GOT3 (cell line): ENCODE data around the gene PLA2G2F.

ENCODE experiments used
- DNase-seq: peaks from one replicate; lab custom pipeline; 2025; ENCODE audit warnings: mixed read lengths; lab: John Stamatoyannopoulos, UW

PLA2G2F gene

DNA sequence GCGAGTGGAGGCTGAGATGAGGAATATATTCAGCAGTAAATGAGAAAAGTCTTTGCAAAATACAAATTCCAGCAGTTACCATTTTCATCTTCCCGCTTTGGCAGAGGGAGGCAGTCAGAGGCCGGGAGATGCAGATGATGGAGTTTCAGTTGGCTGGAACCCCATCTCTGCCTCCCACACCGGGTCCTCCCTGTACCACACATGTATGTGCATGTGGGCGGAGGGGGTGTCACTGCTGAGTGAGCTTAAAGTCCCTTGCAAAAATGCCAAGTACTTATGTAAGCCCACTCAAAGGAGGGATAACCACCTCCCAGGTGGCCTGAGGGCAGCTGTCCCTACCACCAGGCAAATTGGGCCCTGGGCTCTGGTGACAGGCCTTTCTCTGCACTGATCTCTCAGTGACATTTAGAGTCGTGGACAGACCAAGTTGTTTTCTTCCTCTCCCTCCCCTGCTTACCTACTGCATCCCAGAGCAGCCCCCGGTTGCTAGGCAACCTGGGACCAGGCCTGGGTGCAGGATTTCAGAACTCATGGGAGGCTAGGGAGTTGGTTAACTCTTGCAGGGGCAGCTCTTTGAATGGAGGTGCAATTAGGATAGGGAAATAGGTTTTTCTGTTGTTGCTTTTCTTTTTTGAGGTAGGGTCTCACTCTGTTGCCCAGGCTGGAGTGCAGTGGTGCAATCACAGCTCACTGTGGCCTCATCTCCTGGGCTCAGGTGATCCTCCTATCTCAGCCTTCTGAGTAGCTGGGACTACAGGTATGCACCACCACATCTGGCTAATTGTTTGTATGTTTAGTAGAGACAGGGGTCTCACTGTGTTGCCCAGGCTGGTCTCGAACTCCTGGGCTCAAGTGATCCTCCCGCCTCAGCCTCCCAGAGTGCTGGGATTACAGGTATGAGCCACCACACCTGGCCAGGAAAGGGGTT, 29.7 kb downstream of the PLA2G2F start:
- no peak for DNase-seq

DNA sequence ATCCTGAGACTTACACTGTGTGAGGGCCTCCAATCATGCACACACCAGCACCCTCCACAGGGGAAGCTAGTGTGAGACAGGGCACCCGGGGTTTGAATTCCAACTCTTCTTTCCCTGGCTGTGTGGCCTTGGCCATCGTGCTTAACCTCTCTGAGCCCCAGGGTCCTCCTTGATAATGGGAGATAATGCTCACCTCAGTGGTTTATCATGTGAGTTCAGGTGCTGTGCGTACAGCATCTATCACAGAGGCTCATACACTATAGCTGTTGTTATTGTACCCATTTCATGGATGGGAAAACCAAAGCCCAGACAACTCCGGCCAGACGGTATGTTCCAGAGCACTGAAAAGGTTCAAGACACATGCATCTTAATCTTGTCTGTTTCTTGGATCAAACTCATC, 30.8 kb downstream of the PLA2G2F start:
- DNase-seq, result no peak

DNA sequence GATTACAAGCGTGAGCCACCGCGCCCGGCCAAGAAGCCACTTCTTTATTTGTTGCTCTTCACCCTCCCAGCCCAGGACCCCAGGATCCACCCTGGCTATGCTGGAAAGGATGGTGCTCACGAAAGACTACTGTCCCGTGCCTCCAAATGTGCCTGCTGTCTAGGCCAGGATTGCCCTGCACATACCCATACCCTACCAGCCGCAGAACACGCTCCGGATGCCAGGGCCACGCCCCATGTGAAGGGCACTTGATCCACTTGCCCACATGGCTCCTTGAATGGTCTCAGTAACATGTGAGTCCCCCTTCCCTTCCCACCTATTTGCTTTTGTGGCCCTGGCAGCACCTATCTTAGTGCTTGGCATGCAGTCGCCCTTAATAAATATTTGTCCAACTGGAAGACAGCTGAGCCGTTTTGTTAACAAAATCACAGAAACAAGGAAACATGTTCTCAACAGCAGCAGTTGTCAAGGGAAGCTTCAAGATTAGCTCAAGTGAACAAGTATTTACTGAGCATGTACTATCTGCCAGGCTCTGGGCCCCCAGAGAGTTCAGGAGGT, 33.0 kb downstream of the PLA2G2F start:
- DNase-seq, result no peak

DNA sequence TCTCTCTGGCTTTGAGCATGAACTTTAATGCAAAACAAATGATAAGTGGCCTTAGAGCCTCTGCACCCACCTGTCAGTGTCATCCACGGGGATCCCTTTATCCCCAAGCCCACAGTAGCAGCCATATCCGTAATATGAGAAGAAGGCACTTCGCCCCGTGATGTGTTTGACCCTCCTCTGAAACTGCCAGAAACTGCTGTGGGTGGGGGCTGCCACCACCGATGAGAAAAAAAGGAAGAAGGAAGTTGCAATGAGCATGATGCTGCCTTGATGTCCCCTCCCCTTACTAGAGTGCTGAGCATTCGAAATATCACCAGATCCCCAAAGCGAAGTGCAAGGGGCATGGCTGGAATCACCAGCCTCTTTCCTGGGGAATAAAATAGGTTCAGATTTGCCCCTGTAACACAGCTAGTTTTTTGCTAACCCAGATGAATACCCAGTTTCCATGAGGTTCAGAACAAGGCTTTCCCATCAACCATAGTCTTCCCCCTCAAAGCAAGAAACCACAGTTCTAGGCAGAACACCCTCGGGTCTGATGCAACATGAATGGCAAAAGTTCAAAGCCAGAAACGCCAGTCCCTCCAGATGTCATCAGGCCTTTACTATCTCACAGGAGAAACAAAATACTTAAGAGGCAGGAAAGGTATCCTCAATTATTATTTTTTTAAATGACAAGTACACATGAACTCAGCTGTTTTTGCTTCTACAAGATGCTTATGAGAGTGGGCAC, 36.0 kb downstream of the PLA2G2F start:
- DNase-seq, result no peak

DNA sequence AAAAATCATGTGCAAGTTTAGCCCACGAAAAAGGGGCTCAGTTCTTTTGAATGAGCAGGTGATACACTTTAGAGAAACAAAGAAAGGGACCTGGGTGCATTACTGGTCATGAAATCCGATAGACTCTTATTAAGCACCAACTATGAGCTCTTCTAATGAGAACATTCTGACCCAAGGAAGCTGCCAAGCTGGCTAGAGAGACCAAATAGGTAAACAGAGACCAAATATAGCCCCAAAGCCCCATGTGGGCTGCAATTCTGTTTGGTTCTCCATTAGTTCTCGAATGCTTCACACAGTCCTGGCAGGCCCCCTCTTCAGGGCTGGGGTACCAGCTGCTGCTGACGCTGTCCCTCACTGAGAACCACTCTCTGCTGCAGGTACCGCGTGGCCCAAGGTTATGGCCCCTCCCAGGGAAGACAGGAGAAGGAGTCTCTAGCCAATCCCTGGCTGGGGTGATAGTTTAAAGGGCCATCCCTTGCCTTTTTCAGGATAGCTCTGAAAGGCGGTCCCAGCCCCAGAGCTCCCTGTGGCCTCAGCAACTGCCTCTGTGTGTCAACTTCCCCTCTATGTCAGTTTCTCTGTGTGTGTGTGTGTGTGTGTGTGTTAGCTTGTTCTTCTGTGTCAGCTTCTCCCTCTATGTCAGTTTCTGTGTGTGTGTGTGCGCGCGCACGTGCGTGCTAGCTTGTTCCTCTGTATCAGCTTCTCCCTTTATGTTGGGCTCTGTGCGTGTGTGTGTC, 39.7 kb downstream of the PLA2G2F start:
- no peak for DNase-seq

DNA sequence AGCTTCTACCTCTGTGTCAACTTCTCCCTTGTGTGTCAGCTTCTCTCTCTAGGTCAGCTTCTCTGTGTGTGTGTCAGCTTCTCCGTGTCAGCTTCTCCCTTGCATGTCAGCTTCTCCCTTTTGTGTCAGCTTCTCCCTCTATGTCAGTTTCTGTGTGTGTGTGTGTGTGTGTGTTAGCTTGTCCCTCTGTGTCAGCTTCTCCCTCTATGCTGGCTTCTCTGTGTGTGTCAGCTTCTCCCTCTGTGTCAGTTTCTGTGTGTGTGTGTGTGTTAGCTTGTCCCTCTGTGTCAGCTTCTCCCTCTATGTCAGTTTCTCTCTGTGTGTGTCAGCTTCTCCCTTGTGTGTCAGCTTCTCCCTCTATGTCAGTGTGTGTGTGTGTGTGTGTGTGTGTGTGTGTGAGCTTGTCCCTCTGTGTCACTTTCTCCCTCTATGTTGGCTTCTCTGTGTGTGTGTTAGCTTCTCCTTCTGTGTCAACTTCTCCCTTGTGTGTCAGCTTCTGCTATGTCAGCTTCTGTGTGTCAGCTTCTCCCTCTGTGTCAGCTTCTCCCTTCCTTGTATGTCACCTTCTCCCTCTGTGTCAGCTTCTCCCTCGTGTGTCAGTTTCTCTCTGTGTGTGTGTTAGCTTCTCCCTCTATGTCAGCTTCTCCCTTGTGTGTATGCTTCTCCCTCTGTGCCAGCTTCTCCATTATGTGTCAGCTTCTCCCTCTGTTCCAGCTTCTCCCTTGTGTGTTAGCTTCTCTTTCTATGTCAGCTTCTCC, 40.4 kb downstream of the PLA2G2F start:
- DNase-seq, result no peak

DNA sequence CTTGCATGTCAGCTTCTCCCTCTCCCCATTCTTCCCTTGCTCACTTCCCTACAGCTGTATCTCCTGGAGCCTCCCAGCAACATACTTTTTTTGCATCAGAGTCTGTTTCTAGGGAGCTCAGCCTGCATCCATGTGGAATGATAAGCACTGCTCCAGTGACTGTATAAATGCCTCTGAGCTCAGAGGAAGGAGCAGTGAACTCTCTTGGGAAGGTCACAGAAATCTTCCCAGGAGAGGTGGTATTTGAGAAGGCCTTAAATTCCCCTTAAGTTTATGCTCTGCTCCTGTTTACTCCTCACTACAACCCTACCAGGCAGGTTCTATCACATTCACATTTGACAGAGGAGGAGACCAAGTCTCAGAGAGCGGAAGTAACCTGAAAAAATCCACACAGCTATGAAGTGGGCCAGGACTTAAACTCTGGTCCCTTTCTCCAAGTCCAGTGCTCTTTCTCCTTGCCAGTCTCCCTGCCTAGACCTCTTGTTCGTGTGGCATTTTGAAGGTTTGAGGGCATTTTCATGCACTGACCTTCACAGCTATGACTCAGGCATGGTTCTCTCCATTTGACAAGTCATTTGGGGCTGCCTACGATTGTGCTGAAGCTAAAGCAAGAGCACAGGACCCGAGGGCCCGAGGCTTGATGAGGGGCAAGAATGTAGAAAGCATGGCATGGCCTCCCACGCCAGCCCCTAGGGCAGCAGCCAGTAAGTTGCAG, 41.2 kb downstream of the PLA2G2F start:
- DNase-seq, result no peak

DNA sequence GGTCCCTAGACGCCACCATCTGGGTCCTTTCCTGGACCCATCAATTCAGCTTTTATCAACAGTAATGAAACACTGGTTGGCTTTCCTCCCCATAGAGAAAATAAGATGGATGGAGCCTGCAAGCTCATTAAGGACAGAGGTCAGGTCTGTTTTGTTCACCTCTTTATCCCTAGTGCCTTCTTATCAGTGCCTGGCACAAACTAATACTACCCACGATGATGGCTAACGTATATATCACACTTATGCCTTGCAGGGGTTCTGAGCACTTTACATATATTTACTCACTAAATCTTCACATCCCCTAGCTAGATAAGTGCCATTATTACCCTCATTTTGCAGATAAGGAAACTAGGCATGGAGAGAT, 41.7 kb downstream of the PLA2G2F start:
- no peak for DNase-seq

DNA sequence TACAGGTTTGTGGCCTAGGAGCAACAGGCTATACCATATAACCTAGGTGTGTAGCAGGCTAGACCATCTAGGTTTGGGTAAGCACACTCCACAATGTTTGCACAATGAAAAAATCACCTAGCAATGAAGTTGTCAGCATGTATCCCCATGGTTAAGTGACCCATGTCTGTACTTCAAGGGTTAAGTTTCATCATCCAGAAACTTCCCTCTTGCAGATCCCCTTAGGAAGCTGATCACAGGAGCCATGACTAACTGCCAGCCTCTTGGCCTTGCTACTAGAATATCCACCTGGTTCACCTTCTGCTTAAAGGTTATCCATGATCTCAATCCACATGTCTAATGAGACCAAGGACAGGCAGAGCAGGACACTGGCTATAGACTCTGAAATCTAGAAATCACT, 43.3 kb downstream of the PLA2G2F start:
- no peak for DNase-seq

DNA sequence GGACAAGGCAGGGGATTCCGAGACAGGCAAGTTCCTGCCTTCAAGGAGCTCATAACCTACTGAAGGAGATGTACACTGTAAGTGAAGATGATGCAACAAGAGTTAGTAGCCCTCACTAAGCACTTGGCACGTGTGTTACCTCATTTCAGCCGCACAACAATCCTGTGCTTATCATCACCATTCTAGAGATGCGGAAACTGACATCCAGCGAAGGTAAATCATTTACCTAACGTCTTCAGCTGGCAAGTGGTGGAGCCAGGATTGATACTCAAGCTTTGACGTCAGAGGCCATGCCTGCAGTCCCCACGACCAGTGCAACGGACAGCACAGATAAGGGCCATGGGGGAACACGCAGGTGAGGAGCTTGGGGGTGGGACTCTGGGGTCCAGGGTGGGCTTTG, 43.9 kb downstream of the PLA2G2F start:
- no peak for DNase-seq

DNA sequence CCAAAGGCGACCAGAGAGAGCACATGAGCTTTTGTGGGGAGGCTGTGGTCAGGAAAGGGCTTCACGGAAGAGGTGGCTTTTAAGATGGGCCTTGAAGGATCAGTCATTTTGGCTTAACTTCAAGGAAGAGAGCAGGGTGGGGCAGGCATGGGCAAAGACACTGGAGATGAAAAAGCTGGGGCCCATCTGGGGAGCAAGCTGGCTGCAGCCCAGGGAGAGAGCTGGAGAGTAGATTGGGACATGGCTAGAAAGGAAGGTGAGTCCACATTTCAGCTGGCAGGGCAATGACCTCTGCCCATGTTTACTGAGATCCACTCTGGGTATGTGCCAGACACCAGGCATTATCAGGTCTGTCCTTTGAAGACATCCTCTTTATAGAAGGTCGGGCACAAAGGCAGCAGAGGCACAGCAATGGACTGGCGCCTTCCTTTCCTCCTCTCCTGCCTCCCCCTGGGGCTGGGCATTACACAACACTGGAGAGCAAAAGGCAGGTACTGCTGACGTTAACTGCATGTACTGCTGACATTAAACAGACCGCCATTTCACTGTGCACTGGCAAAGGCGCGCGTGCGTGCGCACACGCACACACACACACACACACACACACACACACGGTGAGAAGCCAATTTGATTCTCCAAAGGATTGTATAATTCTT, 44.6 kb downstream of the PLA2G2F start:
- no peak for DNase-seq

DNA sequence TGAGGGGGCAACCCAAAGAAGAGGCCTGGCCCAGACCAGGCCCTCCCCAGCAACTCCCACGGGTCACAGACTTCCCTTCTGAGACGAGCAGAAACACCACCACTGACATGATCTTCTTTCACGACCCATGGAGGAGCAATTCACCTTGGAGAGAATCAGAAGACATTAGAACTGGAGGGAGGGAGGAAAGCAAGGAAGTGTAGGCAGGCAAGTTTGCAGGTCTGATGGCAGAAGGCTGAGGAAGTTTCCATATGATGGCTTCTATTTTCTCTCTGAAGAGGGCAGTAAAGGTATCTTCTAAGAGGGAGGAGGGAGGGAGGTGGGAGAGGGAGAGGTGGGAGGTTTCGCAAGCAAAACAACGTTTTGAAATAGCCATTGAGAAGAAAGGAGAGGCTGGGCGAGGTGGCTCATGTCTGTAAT, 45.4 kb downstream of the PLA2G2F start:
- DNase-seq, result no peak

DNA sequence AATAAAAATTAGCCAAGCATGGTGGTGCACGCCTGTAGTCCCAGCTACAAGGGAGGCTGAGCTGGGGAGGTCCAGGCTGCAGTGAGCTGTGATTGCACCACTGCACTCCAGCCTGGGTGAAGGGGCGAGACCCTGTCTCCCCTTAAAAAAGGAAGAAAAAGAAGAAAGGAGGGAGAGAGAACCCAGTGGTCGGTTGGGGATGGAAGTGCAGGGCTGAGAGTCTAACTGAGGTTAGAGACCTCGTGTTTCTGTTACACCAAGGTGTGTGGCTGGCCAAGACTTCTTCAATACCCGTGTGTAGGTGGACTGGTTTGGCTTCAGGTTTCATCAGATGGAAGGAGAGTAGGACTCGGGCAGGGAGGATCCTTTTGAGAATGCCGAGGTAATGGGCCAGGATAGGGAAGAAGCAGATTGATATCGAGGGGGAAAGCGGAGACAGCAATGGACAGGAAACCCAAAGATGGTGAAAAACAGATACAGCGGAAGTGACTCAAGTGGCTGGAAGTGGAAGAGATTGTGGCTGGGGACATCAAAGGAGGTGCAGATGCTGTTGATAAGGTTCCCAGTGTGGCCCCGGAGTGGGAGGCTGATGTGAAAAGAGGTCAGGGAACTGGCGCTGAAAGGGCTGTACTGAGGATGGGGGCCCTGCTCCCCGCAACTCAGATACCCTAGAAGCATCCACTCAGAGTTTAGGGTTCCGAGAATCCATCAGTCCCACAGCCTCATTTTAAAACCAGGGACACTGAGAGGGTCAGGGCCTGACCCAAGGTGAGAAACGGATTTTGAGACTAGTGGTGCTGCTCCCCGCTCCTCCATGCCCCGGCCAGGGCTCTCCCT, 46.1 kb downstream of the PLA2G2F start:
- no peak for DNase-seq

DNA sequence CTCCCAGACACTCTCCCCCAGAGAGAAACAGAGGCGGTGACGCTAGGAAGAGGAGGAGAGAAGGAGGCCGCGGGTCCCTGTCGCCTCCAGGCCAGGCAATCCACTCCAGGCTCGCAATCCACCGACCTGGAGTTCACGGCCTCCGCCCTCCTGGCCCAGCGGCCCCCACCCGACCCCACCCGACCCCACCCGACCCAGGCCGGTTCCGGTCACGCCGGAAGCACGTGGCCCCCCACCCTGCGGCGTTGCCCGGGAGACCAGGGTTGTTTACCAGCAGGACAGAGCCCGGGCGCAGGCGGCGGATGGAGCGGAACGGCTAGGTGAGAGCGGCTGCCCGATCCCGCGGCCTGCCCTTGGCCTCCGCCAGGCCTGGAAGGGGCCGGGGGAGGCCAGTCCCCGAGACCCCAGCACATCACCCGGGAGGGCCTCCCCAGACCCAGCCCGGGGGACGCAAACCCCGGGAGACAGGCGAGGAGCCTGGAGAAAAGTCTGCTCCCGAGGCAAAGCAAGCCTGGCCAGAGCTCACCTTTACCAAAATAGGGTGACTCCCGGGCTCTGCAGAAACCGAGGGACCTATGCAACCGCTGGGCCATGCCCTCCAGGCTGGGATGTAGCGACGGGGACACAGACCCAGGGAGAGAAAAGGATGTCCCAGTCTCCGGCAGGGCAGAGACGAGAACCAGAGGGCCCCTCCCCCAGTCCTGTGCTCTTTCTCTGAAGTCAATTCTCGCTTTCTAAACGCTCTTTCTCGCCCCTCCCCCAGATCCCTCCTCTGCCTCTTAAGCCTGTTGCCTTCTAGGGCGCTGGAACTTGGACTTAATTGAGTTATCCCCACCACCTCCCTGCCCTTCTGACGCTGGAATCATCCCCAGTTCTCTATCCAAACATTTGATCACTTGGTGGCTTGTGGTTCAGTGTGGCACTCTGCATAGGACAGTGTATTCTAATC, 47.0 kb downstream of the PLA2G2F start, which contains the start of the genes PLA2G2C and UBXN10:
Gene PLA2G2C, minus strand, starts transcription at position 685 of the 949 bp plus-strand sequence. CDS start 9,155 bp downstream, outside the sequence.
Gene UBXN10, plus strand, starts transcription at position 263 of the 949 bp plus-strand sequence. CDS start 4,466 bp downstream, outside the sequence.
- no peak for DNase-seq

DNA sequence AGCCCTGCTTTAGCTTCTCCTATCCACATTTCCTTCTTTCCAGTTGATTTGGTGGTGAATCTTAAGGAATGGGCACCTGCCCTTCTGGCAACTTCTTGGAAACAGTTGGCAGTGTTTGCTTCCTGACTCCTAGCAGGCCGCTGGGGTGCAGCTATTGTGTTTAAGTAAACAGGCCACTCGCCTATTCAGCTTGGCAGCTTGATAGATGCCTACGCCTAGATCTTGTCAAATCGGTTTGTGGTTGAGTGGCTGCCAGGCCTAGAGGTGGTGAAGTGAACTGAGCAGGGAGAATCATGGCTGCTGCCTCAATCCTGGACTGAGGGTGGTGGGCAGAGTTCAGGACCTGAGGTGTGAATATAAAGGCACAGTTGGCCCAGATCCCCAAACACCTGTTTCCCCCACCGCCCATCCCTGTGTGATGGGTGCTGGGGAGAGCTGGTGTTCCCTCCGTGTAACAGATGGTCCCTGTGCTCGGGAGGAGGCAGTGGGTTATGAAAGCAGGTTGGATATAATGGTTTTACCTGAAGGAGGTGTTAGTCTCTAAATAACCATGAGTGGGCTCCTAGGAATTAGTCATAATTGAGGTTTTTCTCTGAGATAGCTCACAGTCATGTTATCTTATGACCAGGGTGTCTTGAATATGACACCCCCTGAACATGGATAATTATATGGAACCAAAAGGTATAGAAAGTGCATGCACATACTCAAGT, 48.1 kb downstream of the PLA2G2F start:
- DNase-seq, result no peak

DNA sequence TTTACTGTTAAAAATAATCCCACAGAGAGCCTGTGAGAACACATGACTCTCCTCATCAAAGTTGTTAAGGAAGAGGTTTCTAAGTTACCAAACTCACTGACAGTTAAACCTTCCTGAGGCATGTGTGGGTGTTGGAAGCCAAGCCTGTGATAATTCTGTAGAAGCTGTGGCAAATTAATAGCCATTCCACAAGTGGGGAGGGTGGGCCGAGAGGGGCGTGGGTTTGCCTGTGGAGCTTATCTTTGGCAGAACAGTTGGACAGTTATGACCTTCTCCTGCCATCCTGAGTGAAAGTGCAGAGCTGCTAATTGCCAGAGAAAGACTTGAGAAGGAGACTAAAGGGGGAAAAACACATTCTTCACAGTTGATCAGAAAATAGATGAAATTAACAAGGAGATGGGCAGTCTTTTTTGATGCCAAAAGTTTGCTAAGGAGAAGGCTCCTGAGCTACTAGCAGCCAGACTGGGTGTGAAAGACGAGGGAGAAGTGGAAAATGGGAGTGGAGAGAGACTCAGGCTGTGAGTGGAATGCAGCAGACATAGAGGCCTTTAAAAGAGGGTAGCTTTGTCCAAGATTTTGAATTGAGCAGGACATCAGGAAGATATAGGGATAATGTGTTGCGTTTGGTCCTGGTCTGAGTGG, 48.8 kb downstream of the PLA2G2F start:
- no peak for DNase-seq

DNA sequence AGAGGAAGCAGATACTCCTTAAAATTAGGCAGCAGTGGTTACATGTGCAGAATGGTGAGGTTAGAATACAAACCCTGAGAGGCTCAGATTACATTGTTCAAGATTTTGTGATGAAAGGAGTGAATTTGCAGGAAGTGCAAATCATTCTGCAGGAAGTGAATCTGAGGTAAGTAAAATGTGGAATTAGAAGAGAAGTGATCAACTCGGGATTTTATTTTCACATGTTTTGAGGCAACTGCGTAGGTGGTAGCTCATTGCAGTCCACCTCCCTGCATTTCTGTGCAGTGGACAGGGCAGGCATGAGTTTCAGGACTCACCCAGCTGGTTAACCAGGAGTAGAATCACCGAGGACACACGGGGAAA, 49.3 kb downstream of the PLA2G2F start:
- DNase-seq, result no peak
